HG03378 (cell line): Measurements from ENCODE around the gene C11orf97.

Experiments used
- ATAC-seq: cut with Tn5 transposase; IDR thresholded peaks from one replicate; pipeline ENCODE4 v1.9.1; 2021; ENCODE audit warnings: mild to moderate bottlenecking, moderate library complexity; ENCODE audit not compliant: unreplicated experiment

Gene C11orf97

DNA sequence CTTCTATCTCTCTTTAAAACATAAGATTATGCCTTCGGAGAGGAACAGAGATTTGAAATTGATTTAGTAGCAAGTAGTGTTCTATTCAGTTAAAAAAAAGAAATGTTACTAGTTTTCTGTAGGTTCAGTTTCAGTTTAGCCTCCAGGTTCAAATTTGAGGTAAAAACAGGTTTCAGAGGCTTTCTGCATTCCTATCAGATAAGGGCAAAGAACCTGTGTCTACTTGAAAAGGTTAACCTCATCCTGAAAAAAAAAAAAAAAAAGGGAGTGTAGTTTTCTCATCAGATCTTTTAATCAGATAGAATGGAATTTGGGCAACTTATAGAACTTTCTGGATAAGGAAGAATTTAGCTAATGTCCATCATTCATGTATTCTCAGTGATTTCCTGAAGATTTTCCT lies 12.1 kb downstream of the C11orf97 start:
- no peak for ATAC-seq

- ATAC-seq: no peak
Measured at GRCh38 chr11:94525546-94526324, 13.5 kb downstream of the C11orf97 start.

GRCh38 chr11:94526645-94527438 lies 14.6 kb downstream of the C11orf97 start:
- no peak for ATAC-seq

DNA sequence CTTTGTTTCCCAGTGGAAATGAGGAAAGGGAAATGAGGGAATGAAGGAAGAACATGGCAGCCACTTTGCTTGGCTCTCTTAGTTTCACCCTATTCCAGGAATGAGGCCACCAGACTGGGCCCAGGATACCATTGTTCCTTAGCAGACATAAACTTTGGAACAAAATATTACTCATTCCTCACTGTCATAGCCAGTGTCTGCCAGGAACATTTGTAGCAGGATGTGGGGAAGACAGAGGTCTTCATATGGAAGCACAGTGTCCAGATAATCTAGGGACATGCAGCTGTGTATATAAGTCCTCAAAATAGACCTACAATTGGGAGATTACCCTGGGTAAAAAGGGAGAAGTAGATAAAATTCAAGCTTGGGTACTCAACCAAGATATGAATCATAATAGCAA lies 16.3 kb downstream of the C11orf97 start:
- ATAC-seq: no peak

DNA sequence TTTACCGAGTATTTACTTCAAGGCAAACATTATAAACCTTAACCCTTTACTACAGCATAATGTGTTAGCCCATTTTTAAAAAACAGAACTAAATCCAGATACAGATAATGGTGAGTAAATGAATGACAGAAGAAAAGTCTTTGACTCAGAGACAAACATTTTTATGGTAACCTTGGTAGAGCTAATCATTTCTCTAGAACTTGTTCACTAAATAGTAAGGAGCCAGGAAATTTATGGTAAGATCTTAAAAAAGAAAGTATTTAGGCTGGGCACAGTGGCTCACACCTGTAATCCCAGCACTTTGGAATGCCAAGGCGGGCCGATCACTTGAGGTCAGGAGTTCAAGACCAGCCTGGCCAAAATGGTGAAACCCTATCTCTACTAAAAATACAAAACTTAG lies 19.9 kb downstream of the C11orf97 start:
- ATAC-seq: no peak

DNA sequence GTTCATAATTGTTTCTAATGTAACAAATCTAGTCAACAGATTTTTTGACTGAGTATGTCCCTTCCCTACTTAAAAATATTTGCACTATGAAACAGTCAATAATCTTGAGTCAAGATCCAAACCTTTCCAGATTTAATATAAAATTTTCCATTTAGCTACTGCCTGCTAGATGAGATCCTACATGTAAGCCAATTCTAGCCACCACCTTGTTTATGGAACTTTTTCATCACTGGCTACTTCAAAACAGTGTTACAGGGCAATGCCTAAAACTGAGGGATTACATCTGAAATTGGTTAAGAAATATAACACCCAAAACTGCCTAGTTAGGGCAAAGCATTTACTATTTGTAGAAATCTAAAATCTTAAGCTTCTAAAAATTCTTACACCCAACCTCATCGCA lies 20.9 kb downstream of the C11orf97 start:
- ATAC-seq: no peak

GRCh38 chr11:94533696-94534630 lies 21.7 kb downstream of the C11orf97 start:
- ATAC-seq: no peak

DNA sequence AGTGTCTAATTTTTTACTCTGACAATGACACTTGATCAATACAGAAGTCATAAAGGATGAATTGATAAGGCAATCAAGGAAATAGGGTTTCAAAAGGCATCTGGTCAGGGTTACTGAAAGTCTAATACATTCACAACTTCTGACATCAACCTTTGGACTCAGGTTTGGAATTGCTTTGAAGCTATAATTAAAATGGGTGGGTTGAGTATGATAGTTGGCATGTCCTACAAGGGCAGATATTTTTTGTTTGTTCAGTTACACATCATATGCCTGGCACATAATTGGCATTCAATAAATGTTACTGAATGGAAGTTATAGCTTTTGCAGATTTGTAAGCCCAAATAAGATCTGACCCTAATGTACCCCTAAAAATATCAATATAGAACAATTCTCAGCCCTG lies 24.1 kb downstream of the C11orf97 start:
- ATAC-seq: no peak

- ATAC-seq: no peak
Measured at GRCh38 chr11:94537031-94537600, 24.9 kb downstream of the C11orf97 start.

GRCh38 chr11:94539420-94539819 lies 27.2 kb downstream of the C11orf97 start:
- no peak for ATAC-seq

DNA sequence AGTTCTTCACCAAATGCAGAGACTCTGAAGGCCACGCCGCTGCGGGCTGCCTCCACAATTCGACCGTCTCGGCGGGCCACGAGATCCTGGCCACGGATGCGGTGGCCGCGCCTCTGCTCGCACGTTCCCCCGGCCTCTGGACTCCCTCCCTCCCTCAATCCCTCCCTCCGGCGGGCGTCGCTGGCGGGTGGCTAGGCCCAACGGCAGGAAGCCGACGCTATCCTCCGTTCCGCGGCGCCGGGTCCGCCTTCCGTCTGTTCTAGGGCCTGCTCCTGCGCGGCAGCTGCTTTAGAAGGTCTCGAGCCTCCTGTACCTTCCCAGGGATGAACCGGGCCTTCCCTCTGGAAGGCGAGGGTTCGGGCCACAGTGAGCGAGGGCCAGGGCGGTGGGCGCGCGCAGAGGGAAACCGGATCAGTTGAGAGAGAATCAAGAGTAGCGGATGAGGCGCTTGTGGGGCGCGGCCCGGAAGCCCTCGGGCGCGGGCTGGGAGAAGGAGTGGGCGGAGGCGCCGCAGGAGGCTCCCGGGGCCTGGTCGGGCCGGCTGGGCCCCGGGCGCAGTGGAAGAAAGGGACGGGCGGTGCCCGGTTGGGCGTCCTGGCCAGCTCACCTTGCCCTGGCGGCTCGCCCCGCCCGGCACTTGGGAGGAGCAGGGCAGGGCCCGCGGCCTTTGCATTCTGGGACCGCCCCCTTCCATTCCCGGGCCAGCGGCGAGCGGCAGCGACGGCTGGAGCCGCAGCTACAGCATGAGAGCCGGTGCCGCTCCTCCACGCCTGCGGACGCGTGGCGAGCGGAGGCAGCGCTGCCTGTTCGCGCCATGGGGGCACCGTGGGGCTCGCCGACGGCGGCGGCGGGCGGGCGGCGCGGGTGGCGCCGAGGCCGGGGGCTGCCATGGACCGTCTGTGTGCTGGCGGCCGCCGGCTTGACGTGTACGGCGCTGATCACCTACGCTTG lies 31.7 kb downstream of the C11orf97 start, which contains the start of gene FUT4:
FUT4 (plus strand) TSS at position 227 of the 951 bp plus-strand sequence; CDS start at position 440, 213 bp downstream.
- peak; percentile 77 for ATAC-seq

DNA sequence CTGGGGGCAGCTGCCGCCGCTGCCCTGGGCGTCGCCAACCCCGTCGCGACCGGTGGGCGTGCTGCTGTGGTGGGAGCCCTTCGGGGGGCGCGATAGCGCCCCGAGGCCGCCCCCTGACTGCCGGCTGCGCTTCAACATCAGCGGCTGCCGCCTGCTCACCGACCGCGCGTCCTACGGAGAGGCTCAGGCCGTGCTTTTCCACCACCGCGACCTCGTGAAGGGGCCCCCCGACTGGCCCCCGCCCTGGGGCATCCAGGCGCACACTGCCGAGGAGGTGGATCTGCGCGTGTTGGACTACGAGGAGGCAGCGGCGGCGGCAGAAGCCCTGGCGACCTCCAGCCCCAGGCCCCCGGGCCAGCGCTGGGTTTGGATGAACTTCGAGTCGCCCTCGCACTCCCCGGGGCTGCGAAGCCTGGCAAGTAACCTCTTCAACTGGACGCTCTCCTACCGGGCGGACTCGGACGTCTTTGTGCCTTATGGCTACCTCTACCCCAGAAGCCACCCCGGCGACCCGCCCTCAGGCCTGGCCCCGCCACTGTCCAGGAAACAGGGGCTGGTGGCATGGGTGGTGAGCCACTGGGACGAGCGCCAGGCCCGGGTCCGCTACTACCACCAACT lies 32.5 kb downstream of the C11orf97 start:
- ATAC-seq: no peak

- ATAC-seq: no peak
Measured at GRCh38 chr11:94545264-94546161, 33.3 kb downstream of the C11orf97 start.

GRCh38 chr11:94546162-94546470 lies 33.9 kb downstream of the C11orf97 start:
- ATAC-seq: no peak

DNA sequence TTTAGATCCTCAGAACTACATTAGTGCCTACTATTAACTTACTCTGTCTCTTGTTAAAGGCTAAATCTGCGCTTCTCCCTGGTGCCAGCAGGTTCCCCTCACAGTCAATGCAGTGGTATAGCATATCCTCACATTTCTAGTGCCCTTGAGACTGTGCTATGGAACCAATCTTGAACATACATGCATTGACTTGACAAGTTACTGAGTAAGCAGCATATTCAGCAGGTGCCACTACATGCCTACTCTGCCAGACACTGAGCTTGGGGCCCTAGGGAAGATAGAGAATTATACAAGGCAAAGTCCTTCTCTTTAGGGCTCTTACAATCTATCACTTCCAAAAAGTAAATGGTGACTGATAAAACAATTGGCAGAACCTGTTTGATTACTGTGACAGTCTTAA lies 34.6 kb downstream of the C11orf97 start:
- ATAC-seq: no peak

- no peak for ATAC-seq
Measured at GRCh38 chr11:94549146-94549545, 36.9 kb downstream of the C11orf97 start.

DNA sequence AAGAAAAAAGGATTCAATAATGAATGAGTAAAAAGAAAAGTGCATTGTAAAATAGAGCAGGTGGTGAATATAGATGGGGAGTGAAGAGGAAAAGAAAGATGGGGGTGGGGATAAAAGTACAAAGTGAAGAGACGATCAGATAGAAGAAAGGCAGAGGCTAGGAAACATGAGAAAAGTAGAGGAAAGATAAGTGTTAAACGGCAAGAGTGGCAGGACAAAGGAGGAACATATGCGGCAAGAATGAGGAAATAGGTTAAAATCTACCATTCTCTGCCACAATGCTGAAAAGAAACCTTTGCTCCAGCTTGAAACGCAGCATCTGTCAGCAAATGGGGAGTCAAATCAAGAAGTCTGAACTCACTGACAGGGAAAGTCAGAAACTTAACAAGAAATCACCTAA lies 38.3 kb downstream of the C11orf97 start:
- ATAC-seq: no peak

- no peak for ATAC-seq
Measured at GRCh38 chr11:94553938-94554337, 41.7 kb downstream of the C11orf97 start.
